Activated CD4-positive, alpha-beta T cell treated with anti-CD3 and anti-CD28 coated beads, Interleukin-2, amount 50 U/mL, for 48 hours (primary cell): ENCODE measurements around the gene PLCXD1.
"Not testable (repeated sequence)": the region's sequence is repeated elsewhere in the genome, so short reads cannot be mapped to it uniquely, and the experiment has no call there.

Experiments used
- DNase-seq, 2 experiments: peaks; one replicate each; pipeline ENCODE4 v3.0.0-alpha.2; 2020

The PLCXD1 gene

DNA sequence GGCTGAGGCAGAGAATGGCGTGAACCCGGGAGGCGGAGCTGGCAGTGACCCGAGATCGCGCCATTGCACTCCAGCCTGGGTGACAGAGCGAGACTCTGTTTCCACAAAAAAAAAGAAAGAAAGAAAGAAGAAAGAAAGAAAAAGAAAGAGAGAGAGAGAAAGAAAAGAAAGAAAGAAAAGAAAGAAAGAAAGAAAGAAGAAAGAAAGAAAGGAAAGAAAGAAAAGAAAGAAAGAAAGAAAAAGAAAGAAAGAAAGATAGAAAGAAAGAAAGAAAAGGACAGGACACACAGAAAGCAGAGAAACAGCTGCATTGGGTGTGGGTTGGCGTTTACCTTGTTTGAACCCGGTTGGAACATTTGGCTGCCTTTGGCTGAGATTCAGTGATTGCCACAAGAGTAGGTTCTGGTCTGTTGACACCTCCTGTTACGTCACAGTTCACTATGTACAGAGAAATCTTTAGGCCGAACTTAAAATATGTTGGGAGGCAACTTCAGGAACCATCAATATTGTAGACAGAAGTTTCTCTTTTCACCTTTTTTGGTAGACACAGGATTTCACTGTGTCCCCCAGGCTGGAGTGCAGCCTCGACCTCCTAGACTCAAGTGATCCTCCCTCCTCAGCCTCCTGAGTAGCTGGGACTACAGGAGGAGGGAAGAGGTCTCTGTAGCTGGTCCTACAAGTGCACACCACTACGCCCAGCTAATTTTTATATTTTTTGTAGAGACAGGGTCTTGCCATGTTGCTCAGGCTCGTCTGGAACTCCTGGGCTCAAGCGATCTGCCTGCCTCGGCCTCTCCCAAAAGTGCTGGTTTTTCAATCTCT is 16.3 kb upstream of the PLCXD1 start:
- no peak for DNase-seq

- DNase-seq, result no peak
These were observed 15.7 kb upstream of the PLCXD1 start for GRCh38 chrX:265502-265901.

DNA sequence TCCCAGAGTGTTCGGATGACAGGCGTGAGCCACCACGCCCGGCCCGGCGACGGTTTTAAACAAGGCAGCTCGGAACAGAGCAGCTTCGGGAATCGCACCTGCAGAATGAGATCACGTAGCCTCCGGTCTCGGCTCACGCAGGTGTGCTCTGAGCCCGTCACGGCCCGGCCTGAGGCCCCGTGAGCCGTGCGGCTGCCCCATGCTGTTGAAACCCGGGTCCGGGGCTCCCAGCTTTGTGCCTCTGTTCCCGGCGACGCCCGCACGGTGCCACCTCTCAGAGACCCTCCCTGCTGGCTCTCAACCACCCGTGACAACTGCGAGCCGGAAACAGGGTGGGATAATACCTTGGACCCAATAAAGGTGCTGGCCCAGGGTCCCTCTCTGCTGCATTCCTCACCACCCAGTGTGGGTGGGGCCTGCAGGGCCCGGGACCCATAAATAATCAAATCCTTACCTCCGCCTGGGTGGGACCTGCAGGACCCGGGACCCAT is 13.4 kb upstream of the PLCXD1 start:
- no peak for DNase-seq

- DNase-seq, result no peak
These were observed 10.3 kb upstream of the PLCXD1 start for GRCh38 chrX:270848-271367.

- no peak for DNase-seq
These were observed 6.2 kb upstream of the PLCXD1 start for GRCh38 chrX:274904-275475.

- no peak for DNase-seq
These were observed 5.7 kb upstream of the PLCXD1 start for GRCh38 chrX:275476-275966.

DNA sequence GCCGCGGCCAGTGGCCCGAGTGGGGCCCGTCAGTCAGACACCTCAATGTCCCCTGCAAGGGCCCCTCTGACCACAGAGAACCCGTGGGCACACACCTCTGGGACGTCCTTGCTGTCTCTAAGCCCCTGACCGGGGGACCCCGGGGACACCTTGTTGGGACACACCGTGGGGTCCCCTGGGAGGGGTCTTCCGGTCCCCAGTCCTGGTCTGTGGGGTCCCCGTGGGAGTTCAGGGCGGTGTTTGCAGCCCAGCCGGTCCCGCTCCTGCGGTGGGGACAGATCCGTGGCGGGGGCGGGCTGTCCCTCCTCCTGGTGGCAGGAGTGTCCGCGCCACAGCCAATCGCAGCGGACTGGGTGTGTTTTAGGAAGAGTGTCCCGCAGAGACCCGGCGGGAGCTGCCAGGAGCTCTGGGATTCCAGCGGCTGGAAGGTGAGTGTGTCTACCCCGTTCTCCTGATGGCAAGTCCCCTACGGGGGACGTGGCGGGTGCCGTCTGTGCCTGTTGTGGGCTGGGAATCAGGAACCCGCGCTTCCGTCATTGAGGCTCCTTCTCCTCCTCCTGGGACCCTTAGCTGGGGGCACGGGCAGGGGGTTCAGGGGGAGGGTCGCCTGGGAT is 5.1 kb upstream of the PLCXD1 start:
- peak; percentile 48 to 61 for DNase-seq

GRCh38 chrX:276581-277201 is 4.5 kb upstream of the PLCXD1 start:
- DNase-seq, result peak; percentile 25 to 43

GRCh38 chrX:279757-280604 is 1.2 kb upstream of the PLCXD1 start:
- DNase-seq, result not testable (repeated sequence)

DNA sequence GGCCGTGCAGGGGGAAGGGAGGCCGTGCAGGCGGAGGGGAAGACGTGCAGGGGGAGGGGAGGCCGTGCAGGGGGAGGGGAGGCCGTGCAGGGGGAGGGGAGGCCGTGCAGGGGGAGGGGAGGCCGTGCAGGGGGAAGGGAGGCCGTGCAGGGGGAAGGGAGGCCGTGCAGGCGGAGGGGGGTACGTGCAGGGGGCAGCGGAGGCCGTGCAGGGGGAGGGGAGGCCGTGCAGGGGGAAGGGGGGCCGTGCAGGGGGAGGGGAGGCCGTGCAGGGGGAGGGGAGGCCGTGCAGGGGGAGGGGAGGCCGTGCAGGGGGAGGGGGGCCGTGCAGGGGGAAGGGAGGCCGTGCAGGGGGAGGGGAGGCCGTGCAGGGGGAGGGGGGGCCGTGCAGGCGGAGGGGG is 459 bp upstream of the PLCXD1 start:
- not testable (repeated sequence) for DNase-seq

DNA sequence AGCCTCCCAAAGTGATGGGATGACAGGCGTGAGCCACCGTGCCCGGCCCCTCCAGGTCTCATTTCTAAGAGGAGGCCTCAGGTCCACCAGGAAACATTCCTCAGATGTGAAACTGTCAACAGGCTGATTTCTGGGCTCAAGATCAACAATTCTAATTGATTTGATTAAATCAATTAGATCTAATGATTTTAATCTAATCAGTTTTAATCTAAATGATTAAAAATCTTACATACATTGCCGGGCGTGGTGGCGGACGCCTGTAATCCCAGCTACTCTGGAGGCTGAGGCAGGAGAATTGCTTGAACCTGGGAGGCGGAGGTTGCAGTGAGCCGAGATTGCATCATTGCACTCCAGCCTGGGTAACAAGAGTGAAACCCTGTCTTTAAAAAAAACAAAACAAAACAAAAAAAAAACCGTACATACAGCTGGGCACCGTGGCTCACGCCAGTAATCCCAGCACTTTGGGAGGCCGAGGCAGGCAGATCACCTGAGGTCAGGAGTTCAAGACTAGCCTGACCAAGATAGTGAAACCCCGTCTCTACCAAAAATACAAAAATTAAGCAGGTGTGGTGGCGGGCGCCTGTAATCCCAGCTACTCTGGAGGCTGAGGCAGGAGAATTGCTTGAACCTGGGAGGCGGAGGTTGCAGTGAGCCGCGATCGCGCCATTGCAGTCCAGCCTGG is 960 bp downstream of the PLCXD1 start:
- not testable (repeated sequence) for DNase-seq

GRCh38 chrX:283115-283845 is 2.1 kb downstream of the PLCXD1 start:
- peak; percentile 92 to 95 for DNase-seq

DNA sequence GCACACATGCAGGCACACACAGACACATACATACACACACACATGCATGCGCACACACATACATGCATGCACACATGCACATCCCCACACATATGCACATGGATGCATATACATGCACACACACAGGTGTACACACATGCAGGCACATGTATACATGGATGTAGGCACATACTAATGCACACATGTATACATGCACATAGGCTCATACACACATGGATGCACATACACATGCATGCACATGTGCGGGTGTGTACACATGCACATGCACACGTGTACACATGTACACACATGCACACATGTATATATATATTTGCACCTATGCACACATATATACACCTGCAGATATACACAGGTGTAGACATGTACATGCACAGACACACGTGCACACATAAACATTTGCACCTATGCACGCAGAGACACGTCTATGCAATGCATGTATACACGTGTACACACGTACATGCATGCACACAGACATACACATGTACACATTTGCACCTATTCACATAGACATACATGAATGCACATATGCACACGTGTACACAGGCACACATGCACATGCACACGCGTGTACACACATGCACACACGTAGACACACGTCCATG is 4.0 kb downstream of the PLCXD1 start:
- DNase-seq, result no peak

DNA sequence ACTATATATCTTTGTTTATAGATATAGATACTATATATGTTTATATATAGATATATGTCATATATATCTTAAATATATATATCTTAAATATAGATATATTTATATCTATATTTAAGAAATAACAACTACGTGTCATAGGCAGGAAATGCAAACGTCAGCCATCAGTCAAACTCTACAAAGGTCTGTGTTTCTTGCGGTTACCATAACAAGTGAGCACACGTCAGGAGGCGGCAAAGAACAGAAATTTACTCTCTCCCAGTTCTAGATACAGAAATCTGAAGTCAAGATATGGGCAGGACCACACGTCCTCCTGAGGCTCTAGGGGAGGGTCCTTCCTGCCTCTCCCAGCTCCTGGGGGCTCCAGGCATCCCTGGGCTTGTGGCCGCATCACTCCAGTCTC is 6.5 kb downstream of the PLCXD1 start:
- DNase-seq, result no peak

DNA sequence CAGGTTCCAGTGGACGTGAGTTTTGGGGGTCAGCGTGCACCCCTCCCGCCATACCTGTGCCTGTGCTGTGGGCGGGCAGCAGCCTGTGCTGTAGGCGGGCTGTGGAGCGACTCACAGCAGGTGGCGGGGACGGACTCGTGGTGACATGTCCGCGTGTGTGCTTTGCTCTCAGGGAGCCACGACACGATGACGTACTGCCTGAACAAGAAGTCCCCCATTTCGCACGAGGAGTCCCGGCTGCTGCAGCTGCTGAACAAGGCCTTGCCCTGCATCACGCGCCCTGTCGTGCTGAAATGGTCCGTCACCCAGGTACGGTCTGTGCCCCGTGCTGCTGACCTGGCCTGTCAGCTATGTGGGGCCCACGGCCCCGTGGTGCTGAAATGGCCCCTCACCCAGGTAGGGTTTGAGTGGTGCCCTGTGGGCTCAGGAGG is 7.4 kb downstream of the PLCXD1 start:
- no peak for DNase-seq

GRCh38 chrX:290476-291166 is 9.4 kb downstream of the PLCXD1 start:
- no peak for DNase-seq

- DNase-seq, result no peak
These were observed 10.3 kb downstream of the PLCXD1 start for GRCh38 chrX:291411-291901.

DNA sequence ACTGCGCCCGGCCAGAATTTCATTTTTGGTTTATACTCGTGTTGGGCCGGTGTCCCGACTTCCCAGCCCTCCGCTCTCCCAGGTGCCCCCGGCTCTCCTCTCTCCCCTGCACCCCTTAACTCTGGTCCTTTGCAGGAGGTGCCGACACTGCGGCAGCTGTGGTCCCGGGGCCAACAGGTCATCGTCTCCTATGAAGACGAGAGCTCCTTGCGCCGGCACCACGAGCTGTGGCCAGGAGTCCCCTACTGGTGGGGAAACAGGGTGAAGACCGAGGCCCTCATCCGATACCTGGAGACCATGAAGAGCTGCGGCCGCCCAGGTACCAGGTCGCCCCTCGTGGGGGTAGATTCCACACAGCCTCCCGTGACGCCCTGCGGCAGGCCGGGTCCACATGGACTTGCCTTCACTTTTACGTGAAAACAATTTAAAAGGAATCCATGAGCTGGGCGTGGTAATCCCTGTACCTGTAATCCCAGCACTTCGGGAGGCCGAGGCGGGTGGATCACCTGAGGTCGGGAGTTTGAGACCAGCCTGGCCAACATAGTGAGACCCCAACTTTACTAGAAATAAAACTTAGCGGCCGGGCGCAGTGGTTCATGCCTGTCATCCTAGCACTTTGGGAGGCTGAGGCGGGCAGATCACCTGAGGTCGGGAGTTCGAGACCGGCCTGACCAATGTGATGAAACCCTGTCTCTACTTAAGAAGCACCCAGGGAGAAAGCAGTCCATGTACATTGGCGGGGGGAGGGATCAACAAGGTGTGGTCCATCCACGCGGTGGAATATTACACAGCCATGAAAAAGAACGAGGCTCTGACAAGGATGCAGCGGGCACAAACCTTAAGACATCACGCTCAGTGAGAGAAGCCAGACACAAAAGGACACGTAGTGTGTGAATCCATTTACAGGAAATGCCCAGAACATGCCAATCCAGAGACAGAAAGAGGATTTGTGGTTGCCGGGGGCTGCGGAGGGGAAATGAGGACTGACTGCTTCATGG is 12.0 kb downstream of the PLCXD1 start:
- DNase-seq, result no peak
